ENCODE results near the gene CRHR2. TPM values are rescaled to one million over a fixed set of nuclear protein-coding genes. Genes with fewer than 3 reads are reported as not detected.

Gene CRHR2
- total RNA-seq, 2 experiments from 2014 or later = not detected

GRCh38 chr7:30652698-30653641 lies 29.3 kb downstream of the CRHR2 start:
- Mint-ChIP-seq H3K27me3 (no peaks in the 10 kb centered on the region), H3K27ac (no peak overlapping the region), H3K9me3 (no peaks in the 10 kb centered on the region), H3K4me1 (ENCODE audit: low read depth) (no peaks in the 10 kb centered on the region), H3K36me3 (ENCODE audit: low read depth) (no peaks in the 10 kb centered on the region), H3K4me3 (no peak overlapping the region)
- no peaks in the 10 kb centered on the region for H3K36me3 ChIP-seq (ENCODE audit: insufficient read depth, low read length)
- no peak overlapping the region for H3K27ac ChIP-seq (ENCODE audit: low read depth in 1 of 2, low read length in 2 of 2)
- CTCF ChIA-PET = no interaction called here
- DNase-seq (peak in 1 of 14 experiments; percentile 20), ATAC-seq (ENCODE audit: poor library complexity) (no peak)
- no peak for TF ChIP-seq CTCF (IDR thresholded peaks at IDR 0.05)
- H3K9me3 ChIP-seq (ENCODE audit: control insufficient read depth in 1 of 2, insufficient read depth in 1 of 2, low read length in 2 of 2) = no peaks in the 10 kb centered on the region
- H3K4me1 ChIP-seq (ENCODE audit: insufficient read depth, low read length) = no peaks in the 10 kb centered on the region
- H3K4me3 ChIP-seq (ENCODE audit: low read length) = no peak overlapping the region
- intact Hi-C loops (cut with DNase I, micrococcal nuclease) = no loop called here
- no peaks in the 10 kb centered on the region for H3K27me3 ChIP-seq (ENCODE audit: control insufficient read depth in 1 of 2, insufficient read depth in 2 of 2, low read length in 2 of 2)
- POLR2A ChIA-PET = no interaction called here

- no peak for TF ChIP-seq CTCF (IDR thresholded peaks at IDR 0.05)
- Mint-ChIP-seq H3K27me3 (no peaks in the 10 kb centered on the region), H3K9me3 (no peaks in the 10 kb centered on the region), H3K27ac (no peak overlapping the region), H3K4me1 (ENCODE audit: low read depth) (no peaks in the 10 kb centered on the region), H3K36me3 (ENCODE audit: low read depth) (no peaks in the 10 kb centered on the region), H3K4me3 (no peak overlapping the region)
- ChIA-PET POLR2A (interaction anchor here (0.5 kb wide), 1 partner anchor 88 kb away, joined by 3 read pairs; no protein-coding TSS in a partner anchor), CTCF (no interaction called here)
- intact Hi-C loops (cut with DNase I, micrococcal nuclease) = no loop called here
- Histone ChIP-seq H3K4me3 (ENCODE audit: low read length) (no peak overlapping the region), H3K36me3 (ENCODE audit: insufficient read depth, low read length) (no peaks in the 10 kb centered on the region), H3K9me3 (ENCODE audit: control insufficient read depth in 1 of 2, insufficient read depth in 1 of 2, low read length in 2 of 2) (no peaks in the 10 kb centered on the region), H3K4me1 (ENCODE audit: insufficient read depth, low read length) (no peaks in the 10 kb centered on the region), H3K27ac (ENCODE audit: low read depth in 1 of 2, low read length in 2 of 2) (no peak overlapping the region), H3K27me3 (ENCODE audit: control insufficient read depth in 1 of 2, insufficient read depth in 2 of 2, low read length in 2 of 2) (no peaks in the 10 kb centered on the region)
- DNase-seq (no peak), ATAC-seq (ENCODE audit: poor library complexity) (no peak)
These were observed 30.1 kb downstream of the CRHR2 start for GRCh38 chr7:30652132-30652531.

GRCh38 chr7:30650421-30650808 lies 31.8 kb downstream of the CRHR2 start:
- H3K9me3 Mint-ChIP-seq = no peaks in the 10 kb centered on the region
- Histone ChIP-seq H3K27ac (ENCODE audit: low read depth in 1 of 2, low read length in 2 of 2) (no peak overlapping the region), H3K27me3 (ENCODE audit: control insufficient read depth in 1 of 2, insufficient read depth in 2 of 2, low read length in 2 of 2) (no peaks in the 10 kb centered on the region), H3K4me1 (ENCODE audit: insufficient read depth, low read length) (no peaks in the 10 kb centered on the region), H3K4me3 (ENCODE audit: low read length) (no peak overlapping the region), H3K36me3 (ENCODE audit: insufficient read depth, low read length) (no peaks in the 10 kb centered on the region), H3K9me3 (ENCODE audit: control insufficient read depth in 1 of 2, insufficient read depth in 1 of 2, low read length in 2 of 2) (no peaks in the 10 kb centered on the region)
- H3K27me3 Mint-ChIP-seq = no peaks in the 10 kb centered on the region
- POLR2A ChIA-PET = no interaction called here
- no peaks in the 10 kb centered on the region for H3K36me3 Mint-ChIP-seq (ENCODE audit: low read depth)
- no peak overlapping the region for H3K27ac Mint-ChIP-seq
- H3K4me3 Mint-ChIP-seq = no peak overlapping the region
- no peak for TF ChIP-seq CTCF (IDR thresholded peaks at IDR 0.05)
- CTCF ChIA-PET = no interaction called here
- intact Hi-C loops (cut with DNase I, micrococcal nuclease) = no loop called here
- H3K4me1 Mint-ChIP-seq (ENCODE audit: low read depth) = no peaks in the 10 kb centered on the region
- DNase-seq (no peak), ATAC-seq (ENCODE audit: poor library complexity) (no peak)

All from CD4-positive, alpha-beta T cell (primary cell).